Fibroblast of skin of left quadriceps (primary cell): ENCODE measurements around the gene SECISBP2.

Experiments
- DNase-seq, 2 experiments: peaks; one replicate each; pipeline ENCODE4 v3.0.0-alpha.2; 2013; ENCODE audit warnings: low read depth in 2 of 2

The SECISBP2 gene

DNA sequence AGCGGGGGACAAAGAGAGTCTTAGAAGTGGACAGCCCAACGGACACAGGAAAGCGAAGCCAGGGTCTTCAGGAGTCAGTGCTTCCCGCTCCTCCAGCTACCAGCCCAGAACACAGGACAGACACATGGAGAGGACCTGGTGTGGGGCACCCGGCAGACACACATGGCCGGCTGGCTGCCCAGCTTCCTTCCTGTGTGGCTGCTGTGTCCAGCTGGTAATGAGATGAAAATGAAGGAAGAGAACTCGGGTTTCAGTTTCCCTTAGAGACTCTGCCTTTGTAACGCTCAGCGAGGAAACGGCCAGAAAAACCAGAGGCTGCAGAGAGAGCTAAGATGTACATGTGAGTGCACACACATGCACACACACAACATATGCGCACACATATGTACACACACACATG lies 87.5 kb downstream of the SECISBP2 start:
- DNase-seq = no peak

DNA sequence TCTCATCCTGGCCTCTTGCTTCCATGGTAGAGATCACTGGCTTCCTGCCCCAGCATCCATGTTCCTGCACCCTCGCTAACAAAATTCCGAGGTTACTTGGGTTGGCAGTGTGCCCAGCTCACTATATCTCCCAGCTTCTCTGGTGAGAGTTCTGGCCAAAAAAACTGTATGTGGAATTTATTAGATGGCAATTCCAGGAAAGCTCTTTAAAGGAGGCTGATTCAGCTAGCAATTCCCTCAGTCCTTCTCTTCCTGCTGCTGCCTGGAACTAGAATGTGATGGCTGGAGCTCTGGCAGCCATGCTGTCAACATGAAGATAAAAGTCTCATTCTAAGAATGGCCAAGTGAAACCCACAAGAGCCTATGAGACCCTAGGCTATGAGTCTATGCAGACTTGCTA lies 88.8 kb downstream of the SECISBP2 start:
- peak; percentile 26 to 35 for DNase-seq

GRCh38 chr9:89408628-89409101 lies 90.4 kb downstream of the SECISBP2 start:
- DNase-seq = no peak
